K562 (cell line): Measurements from ENCODE around the gene C11orf52. TPM values are rescaled to one million over a fixed set of nuclear protein-coding genes. Genes with fewer than 3 reads are reported as not detected.

Experiments used
- ATAC-seq: fragments of 200-7000 bp; cut with Tn5 transposase; 3 replicates; pipeline ENCODE4 v1.9.1; 2020; ENCODE audit warnings: moderate library complexity
- BruUV-seq: library from RNA; stranded (reverse); fragments of 400-500 nt; replicated peaks from 2 replicates; lab custom pipeline; 2021; lab: Mats Ljungman, UMichigan
- CTCF ChIA-PET: fragments of 300-600 bp; formaldehyde crosslinking; extraction: SDS; loops from one replicate; lab custom pipeline; 2021; ENCODE audit warnings: low intra/inter-chr PET ratio; lab: Yijun Ruan, JAX
- POLR2A ChIA-PET: fragments of 300-600, 350-650 bp; sonication (Branson Sonifier 250); formaldehyde crosslinking; extraction: SDS; loops from one replicate; lab custom pipeline; 2021; ENCODE audit warnings: antibody characterized with exemption, inconsistent platforms; lab: Yijun Ruan, JAX
- DNase-seq, 4 experiments: peaks; one replicate each; pipeline versions ENCODE4 v3.0.0 to v3.0.0-alpha.2; 2011 to 2018; ENCODE audit warnings: low spot score in 3 of 4, mixed read lengths in 3 of 4; ENCODE audit errors: extremely low read depth in 1 of 4
- FAIRE-seq: peaks from 2 replicates; lab custom pipeline; 2011; peaks lifted over from hg19 to GRCh38; lab: Jason Lieb, UNC
- H2AFZ ChIP-seq: 2 replicates; pipeline ENCODE4 v1.6.0; 2011; ENCODE audit warnings: low read depth, low read length, control low read depth, inconsistent platforms
- H3K27ac ChIP-seq: fragments of 200-600 bp; 3 replicates; pipeline ENCODE4 v1.8.0; 2011; ENCODE audit warnings: low read depth, mild to moderate bottlenecking, control low read depth, inconsistent platforms, low read length, moderate library complexity, mixed read lengths; ENCODE audit errors: extremely low read depth
- H3K27me3 ChIP-seq, 2 experiments: fragments of 300-600 bp in 1 of 2; 2 replicates in 1 of 2; 3 replicates in 1 of 2; pipeline versions ENCODE4 v1.6.0 to v1.8.0; 2011; ENCODE audit warnings: inconsistent platforms in 2 of 2, low read length in 2 of 2, mild to moderate bottlenecking in 1 of 2, mixed read lengths in 1 of 2, moderate library complexity in 1 of 2; ENCODE audit not compliant: control insufficient read depth in 2 of 2, insufficient read depth in 2 of 2
- H3K36me3 ChIP-seq: fragments of 300-600 bp; 3 replicates; pipeline ENCODE4 v1.8.0; 2011; ENCODE audit warnings: mild to moderate bottlenecking, low read length, inconsistent platforms; ENCODE audit not compliant: control insufficient read depth, insufficient read depth
- H3K4me1 ChIP-seq, 2 experiments: fragments of 200-600 bp in 1 of 2; replicated peaks in 1 of 2; 2 replicates in 1 of 2; 3 replicates in 1 of 2; pipeline versions ENCODE4 v1.5.1 to v1.8.0; 2011; ENCODE audit warnings: inconsistent platforms in 2 of 2, low read length in 2 of 2, mild to moderate bottlenecking in 1 of 2, mixed read lengths in 1 of 2, moderate library complexity in 1 of 2; ENCODE audit not compliant: control insufficient read depth in 2 of 2, insufficient read depth in 2 of 2
- H3K4me2 ChIP-seq: 2 replicates; pipeline ENCODE4 v1.6.1; 2011; ENCODE audit warnings: low read length, control low read depth, inconsistent platforms, mixed read lengths; ENCODE audit not compliant: insufficient read depth
- H3K4me3 ChIP-seq: fragments of 200-600 bp; sonication (generic), shearing (Covaris generic); 2 replicates; pipeline ENCODE4 v1.5.1; 2016; ENCODE audit warnings: control low read depth, inconsistent platforms
- H3K79me2 ChIP-seq: fragments of 200-600 bp; 3 replicates; pipeline ENCODE4 v1.8.0; 2011; ENCODE audit warnings: low read length, inconsistent platforms; ENCODE audit not compliant: control insufficient read depth, insufficient read depth
- H3K9ac ChIP-seq, 2 experiments: 2 replicates each; pipeline versions ENCODE4 v1.6.0 to v1.6.1; 2011; ENCODE audit warnings: low read depth in 2 of 2, low read length in 2 of 2, control low read depth in 1 of 2, inconsistent platforms in 1 of 2, mild to moderate bottlenecking in 1 of 2, mixed read lengths in 1 of 2; ENCODE audit not compliant: insufficient read depth in 1 of 2
- H3K9me1 ChIP-seq: one replicate; pipeline ENCODE4 v1.6.0; 2011; ENCODE audit warnings: inconsistent platforms, mild to moderate bottlenecking, low read length, moderate library complexity; ENCODE audit not compliant: control insufficient read depth, insufficient read depth
- H3K9me3 ChIP-seq: replicated peaks from 2 replicates; pipeline ENCODE4 v1.5.1; 2011; ENCODE audit warnings: low read depth, low read length, inconsistent platforms; ENCODE audit not compliant: control insufficient read depth, insufficient read depth
- H4K20me1 ChIP-seq: replicated peaks from 2 replicates; pipeline ENCODE4 v1.6.1; 2011; ENCODE audit warnings: low read length, inconsistent platforms, mixed read lengths; ENCODE audit not compliant: control insufficient read depth, insufficient read depth
- KAT2B ChIP-seq: IDR thresholded peaks from one replicate; pipeline ENCODE4 v1.6.1; 2012; ENCODE audit warnings: low read depth, mild to moderate bottlenecking, control low read depth, inconsistent platforms, low read length, moderate library complexity
- MTF1 ChIP-seq: fragments of 250-450 bp; sonication (Bioruptor Pico); IDR thresholded peaks from 2 replicates; pipeline ENCODE4 v1.9.0; 2021; ENCODE audit warnings: moderate library complexity, mild to moderate bottlenecking, inconsistent platforms, borderline replicate concordance
- POLR2AphosphoS5 ChIP-seq: IDR thresholded peaks from 2 replicates; pipeline ENCODE4 v1.6.1; 2011; ENCODE audit warnings: mild to moderate bottlenecking, low read depth, low read length, moderate library complexity; ENCODE audit not compliant: control insufficient read depth, insufficient read depth
- SPI1 ChIP-seq: IDR thresholded peaks from 2 replicates; pipeline ENCODE4 v1.6.1; 2011; ENCODE audit warnings: low read depth, low read length, control low read depth, borderline replicate concordance
- ZNF280B ChIP-seq: fragments of 250-450 bp; sonication (Bioruptor Pico); IDR thresholded peaks from 2 replicates; pipeline ENCODE4 v1.5.1; 2021; ENCODE audit warnings: mild to moderate bottlenecking
- WGBS: fragments of 100-300 bp; shearing (Covaris generic); methylation state at CpG from one replicate; pipeline ENCODE4 v1.1.6; 2016; ENCODE audit warnings: low coverage, mixed read lengths; ENCODE audit not compliant: insufficient coverage; ENCODE audit errors: missing lambda C conversion rate; 5-methylcytosine and 5-hydroxymethylcytosine counted together
- in situ Hi-C: fragments of 300-500 bp; cut with MboI; formaldehyde crosslinking; loops from 4 replicates; pipeline ENCODE4 v1.15.0; 2018; ENCODE audit warnings: inconsistent platforms, mixed read lengths
- intact Hi-C: fragments of 100-400 bp; cut with micrococcal nuclease; formaldehyde crosslinking; loops from 2 replicates; pipeline ENCODE4 v1.14.2; 2022
- polyA plus RNA-seq, 8 experiments: library from polyadenylated mRNA; depleted of rRNA in 4 of 8; stranded (reverse) in 5 of 8; unstranded in 3 of 8; fragments of >200 nt; fragmentation: Nextera tagmentation in 2 of 8; fragmentation: Illumina TruSeq in 1 of 8; extraction: Ambion mirVana in 2 of 8; extraction: Trizol in 1 of 8; gene quantifications; 2 replicates each; pipeline versions ENCODE4 v1.2.1 to v1.2.3, GENCODE V29; 2011 to 2014; ENCODE audit warnings: inconsistent platforms in 1 of 8, missing spikeins in 1 of 8
- total RNA-seq, 7 experiments: library from RNA; depleted of rRNA in 6 of 7; stranded (reverse); fragments of >200 nt in 6 of 7; fragmentation: Illumina TruSeq in 2 of 7; extraction: Trizol in 2 of 7; gene quantifications; 2 replicates each; pipeline versions ENCODE4 v1.2.1 to v1.2.3, GENCODE V29; 2011 to 2021; ENCODE audit warnings: low replicate concordance in 1 of 7
- TF ChIP-seq, protein P1 (sequence below): sonication (generic); formaldehyde crosslinking; IDR thresholded peaks from 2 replicates; pipeline ENCODE4 v1.8.1; 2022; ENCODE audit warnings: missing genetic modification reagents

C11orf52 gene
- total and polyA plus RNA-seq, 9 of the 15 experiments (the other 6 are each of a cell fraction or from before 2014, with no cell fraction given) = 0.29 to 2.9 (median 1.0) TPM

DNA sequence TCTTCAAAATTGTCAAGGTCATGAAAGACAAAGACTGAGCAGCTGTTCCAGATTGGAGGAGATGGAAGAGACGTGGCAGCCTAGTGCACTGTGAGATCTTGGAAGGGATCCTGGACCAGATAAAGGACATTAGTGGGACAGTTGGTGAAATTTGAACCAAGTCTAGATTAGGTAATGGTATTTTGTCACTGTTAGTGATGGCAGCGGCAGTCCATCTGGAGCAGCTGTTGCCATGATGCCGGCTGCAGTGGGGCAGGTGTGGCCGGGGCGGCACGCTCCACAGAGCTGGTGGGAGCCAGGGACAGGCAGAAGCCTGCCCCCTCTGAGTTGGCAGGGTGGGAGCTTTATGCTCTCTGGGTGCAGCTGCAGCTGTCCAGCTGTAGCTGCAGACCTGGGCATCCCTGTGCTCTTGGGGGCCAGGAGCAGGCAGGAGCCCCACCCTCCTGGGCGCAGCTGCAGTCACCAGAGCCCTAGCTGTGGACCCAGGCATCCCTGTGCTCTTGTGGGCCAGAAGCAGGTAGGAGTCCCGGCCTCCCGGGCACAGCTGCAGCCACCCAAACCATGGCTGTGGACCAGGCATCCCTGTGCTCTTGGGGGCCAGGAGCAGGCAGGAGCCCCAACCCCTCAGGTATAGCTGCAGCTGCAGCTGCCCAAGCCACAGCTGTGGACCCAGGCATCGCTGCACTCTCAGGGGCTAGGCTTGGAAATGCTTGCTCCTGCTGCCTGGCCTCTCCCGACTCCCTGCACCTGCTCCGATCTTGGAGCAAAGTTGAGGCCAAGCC, 39.1 kb downstream of the C11orf52 start (continued):
- TF ChIP-seq, protein P1, sequence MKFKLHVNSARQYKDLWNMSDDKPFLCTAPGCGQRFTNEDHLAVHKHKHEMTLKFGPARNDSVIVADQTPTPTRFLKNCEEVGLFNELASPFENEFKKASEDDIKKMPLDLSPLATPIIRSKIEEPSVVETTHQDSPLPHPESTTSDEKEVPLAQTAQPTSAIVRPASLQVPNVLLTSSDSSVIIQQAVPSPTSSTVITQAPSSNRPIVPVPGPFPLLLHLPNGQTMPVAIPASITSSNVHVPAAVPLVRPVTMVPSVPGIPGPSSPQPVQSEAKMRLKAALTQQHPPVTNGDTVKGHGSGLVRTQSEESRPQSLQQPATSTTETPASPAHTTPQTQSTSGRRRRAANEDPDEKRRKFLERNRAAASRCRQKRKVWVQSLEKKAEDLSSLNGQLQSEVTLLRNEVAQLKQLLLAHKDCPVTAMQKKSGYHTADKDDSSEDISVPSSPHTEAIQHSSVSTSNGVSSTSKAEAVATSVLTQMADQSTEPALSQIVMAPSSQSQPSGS (CRISPR knock-in tag) = no peak
- TF ChIP-seq KAT2B = no peak
- TF ChIP-seq MTF1 (CRISPR knock-in tag) = no peak

DNA sequence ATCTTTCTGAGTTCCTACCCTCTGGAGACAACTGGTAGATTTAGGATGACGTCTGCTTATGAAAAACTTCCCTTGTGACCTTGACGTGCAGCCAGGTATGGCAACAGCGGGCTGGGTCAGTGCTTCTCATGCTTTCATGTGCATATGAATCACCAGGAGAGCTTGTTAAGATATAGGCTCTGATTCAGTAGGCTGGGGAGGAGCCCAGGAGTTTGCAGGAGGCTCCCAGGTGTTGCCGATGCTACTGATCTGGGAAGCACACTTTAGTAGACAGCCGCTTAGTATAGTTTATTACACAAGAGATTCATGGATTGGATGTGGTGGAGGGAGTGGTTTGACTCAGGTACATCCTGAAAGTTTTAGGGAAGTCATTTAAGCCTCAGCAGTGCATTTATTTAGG, 42.2 kb downstream of the C11orf52 start:
- Histone ChIP-seq H3K9ac (no peak overlapping the region), H2AFZ (no peak overlapping the region), H4K20me1 (no peaks in the 10 kb centered on the region), H3K4me1 (peaks cover 0 to 6% of the 10 kb centered on the region in 2 experiments; a peak in 3 of 5 replicates), H3K27me3 (no peaks in the 10 kb centered on the region), H3K4me2 (no peak overlapping the region), H3K9me1 (no peaks in the 10 kb centered on the region)
- no peak for DNase-seq
- 48% methylated on average over 5 of the region's 5 CpGs for WGBS
- in situ Hi-C loops = no loop called here
- POLR2A ChIA-PET = interaction anchor here (0.6 kb wide), 2 partner anchors 126 to 264 kb away, joined by 3 read pairs; partner anchors contain the start of genes SDHD and TIMM8B
- CTCF ChIA-PET = no interaction called here
- no peak for TF ChIP-seq POLR2AphosphoS5
- no peak for TF ChIP-seq ZNF280B (CRISPR knock-in tag)
- TF ChIP-seq SPI1 = 0 out of 2 replicates have a peak, but pooled peaks have one; percentile 2
- TF ChIP-seq, all 486 proteins: peak for 1
- Histone ChIP-seq H3K79me2 (no peaks in the 10 kb centered on the region), H3K27ac (no peak overlapping the region), H3K9me3 (no peaks in the 10 kb centered on the region), H3K36me3 (peaks cover 3% of the 10 kb centered on the region; the same call in 1 of the 3 replicates), H3K4me3 (no peak overlapping the region)
- intact Hi-C loops = no loop called here
- ATAC-seq (peak; percentile 31; the same call in 1 of the 3 replicates), FAIRE-seq (peak; percentile 48)
- BruUV-seq = no TSS peak
